GM19397 (cell line): Measurements from ENCODE around the gene PARP14.
"Not testable (repeated sequence)": the region's sequence is repeated elsewhere in the genome, so short reads cannot be mapped to it uniquely, and the experiment has no call there.

ENCODE experiments used
- ATAC-seq: cut with Tn5 transposase; IDR thresholded peaks from one replicate; pipeline ENCODE4 v1.9.1; 2021; ENCODE audit warnings: mild to moderate bottlenecking, moderate library complexity; ENCODE audit not compliant: unreplicated experiment

Gene PARP14

GRCh38 chr3:122680475-122681283, at the start of gene PARP14:
TSS of gene PARP14 (plus strand) at chr3:122680839. CDS start at chr3:122680884, 45 bp downstream.
- peak; percentile 44 for ATAC-seq

GRCh38 chr3:122635789-122636188, 44.9 kb upstream of the PARP14 start:
- ATAC-seq: no peak

- ATAC-seq: no peak
Observed at GRCh38 chr3:122636697-122637096, 43.9 kb upstream of the PARP14 start.

- ATAC-seq: no peak
Observed at GRCh38 chr3:122640437-122640999, 40.1 kb upstream of the PARP14 start.

GRCh38 chr3:122642935-122643334, 37.7 kb upstream of the PARP14 start:
- ATAC-seq: peak; percentile 69

- ATAC-seq: no peak
Observed at GRCh38 chr3:122646146-122646988, 34.3 kb upstream of the PARP14 start.

- ATAC-seq: not testable (repeated sequence)
Observed at GRCh38 chr3:122651233-122651907, 29.3 kb upstream of the PARP14 start.

GRCh38 chr3:122651962-122652361, 28.7 kb upstream of the PARP14 start:
- ATAC-seq: not testable (repeated sequence)

GRCh38 chr3:122658336-122658735, 22.3 kb upstream of the PARP14 start:
- not testable (repeated sequence) for ATAC-seq

GRCh38 chr3:122660297-122660974, 20.2 kb upstream of the PARP14 start:
- ATAC-seq: no peak

- no peak for ATAC-seq
Observed at GRCh38 chr3:122661633-122662032, 19.0 kb upstream of the PARP14 start.

- no peak for ATAC-seq
Observed at GRCh38 chr3:122662505-122662904, 18.1 kb upstream of the PARP14 start.

- ATAC-seq: no peak
Observed at GRCh38 chr3:122665226-122665786, 15.3 kb upstream of the PARP14 start.

GRCh38 chr3:122665881-122666280, 14.8 kb upstream of the PARP14 start:
- no peak for ATAC-seq

GRCh38 chr3:122668930-122669730, 11.5 kb upstream of the PARP14 start:
- no peak for ATAC-seq

GRCh38 chr3:122671553-122671952, 9.1 kb upstream of the PARP14 start:
- ATAC-seq: no peak

- ATAC-seq: no peak
Observed at GRCh38 chr3:122674339-122674738, 6.3 kb upstream of the PARP14 start.

GRCh38 chr3:122676759-122677158, 3.9 kb upstream of the PARP14 start:
- no peak for ATAC-seq

- no peak for ATAC-seq
Observed at GRCh38 chr3:122677216-122677615, 3.4 kb upstream of the PARP14 start.
